Measurements from ENCODE around the gene FAM171A1.
"Not testable (repeated sequence)": the region's sequence is repeated elsewhere in the genome, so short reads cannot be mapped to it uniquely, and the experiment has no call there.

GRCh38 chr10:15333181-15333580, 37.9 kb downstream of the FAM171A1 start:
- TF ChIP-seq, protein P1, sequence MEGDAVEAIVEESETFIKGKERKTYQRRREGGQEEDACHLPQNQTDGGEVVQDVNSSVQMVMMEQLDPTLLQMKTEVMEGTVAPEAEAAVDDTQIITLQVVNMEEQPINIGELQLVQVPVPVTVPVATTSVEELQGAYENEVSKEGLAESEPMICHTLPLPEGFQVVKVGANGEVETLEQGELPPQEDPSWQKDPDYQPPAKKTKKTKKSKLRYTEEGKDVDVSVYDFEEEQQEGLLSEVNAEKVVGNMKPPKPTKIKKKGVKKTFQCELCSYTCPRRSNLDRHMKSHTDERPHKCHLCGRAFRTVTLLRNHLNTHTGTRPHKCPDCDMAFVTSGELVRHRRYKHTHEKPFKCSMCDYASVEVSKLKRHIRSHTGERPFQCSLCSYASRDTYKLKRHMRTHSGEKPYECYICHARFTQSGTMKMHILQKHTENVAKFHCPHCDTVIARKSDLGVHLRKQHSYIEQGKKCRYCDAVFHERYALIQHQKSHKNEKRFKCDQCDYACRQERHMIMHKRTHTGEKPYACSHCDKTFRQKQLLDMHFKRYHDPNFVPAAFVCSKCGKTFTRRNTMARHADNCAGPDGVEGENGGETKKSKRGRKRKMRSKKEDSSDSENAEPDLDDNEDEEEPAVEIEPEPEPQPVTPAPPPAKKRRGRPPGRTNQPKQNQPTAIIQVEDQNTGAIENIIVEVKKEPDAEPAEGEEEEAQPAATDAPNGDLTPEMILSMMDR (optimal IDR thresholded peaks at IDR 0.05 in 1 of 3, IDR thresholded peaks at IDR 0.05 in 1 of 3, conservative IDR thresholded peaks at IDR 0.05 in 1 of 3; ENCODE audit: extremely low read depth in 1 of 3, insufficient read depth in 2 of 3, low read length in 3 of 3), result not testable (repeated sequence)
- TF ChIP-seq EZH2 (IDR thresholded peaks at IDR 0.05; ENCODE audit: low read length), result not testable (repeated sequence)
